GM12892 (cell line): ENCODE measurements around the gene UBR2.
"Not testable (repeated sequence)": the region's sequence is repeated elsewhere in the genome, so short reads cannot be mapped to it uniquely, and the experiment has no call there.

Experiments
- POLR2A ChIP-seq: IDR thresholded peaks from 2 replicates; pipeline ENCODE4 v1.6.1; 2011; ENCODE audit warnings: low read depth, low read length, control low read depth
- POLR2AphosphoS5 ChIP-seq: IDR thresholded peaks from 2 replicates; pipeline ENCODE4 v1.6.1; 2011; ENCODE audit warnings: low read depth, low read length, control low read depth

DNA sequence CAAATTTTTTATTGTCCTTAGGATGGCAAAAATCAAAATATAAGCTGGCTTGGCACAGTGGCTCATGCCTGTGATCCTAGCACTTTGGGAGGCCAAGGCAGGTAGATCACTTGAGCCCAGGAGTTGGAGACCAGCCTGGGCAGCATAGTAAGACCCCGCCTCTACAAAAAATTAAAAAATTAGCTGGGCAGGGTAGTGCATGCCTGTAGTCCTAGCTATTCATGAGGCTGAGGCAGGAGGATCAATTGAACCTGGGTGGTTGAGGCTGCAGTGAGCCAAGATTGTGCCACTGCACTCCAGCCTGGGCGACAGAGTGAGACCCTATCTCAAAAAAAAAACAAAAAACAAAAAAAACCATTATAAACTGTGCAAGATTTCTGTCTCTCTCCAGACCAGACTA lies 40.9 kb downstream of the UBR2 start:
- TF ChIP-seq POLR2AphosphoS5, POLR2A: not testable (repeated sequence)
